Endothelial cell of umbilical vein (primary cell): ENCODE measurements around the gene RALB. TPM values are rescaled to one million over a fixed set of nuclear protein-coding genes. Genes with fewer than 3 reads are reported as not detected.
"Not testable (repeated sequence)": the region's sequence is repeated elsewhere in the genome, so short reads cannot be mapped to it uniquely, and the experiment has no call there.

Experiments used
- BruUV-seq: library from RNA; stranded (reverse); fragments of 400-500 nt; replicated peaks from 2 replicates; lab custom pipeline; 2021; lab: Mats Ljungman, UMichigan
- CTCF ChIA-PET: fragments of 300-600, 350-600 bp; sonication (Branson Sonifier 250); formaldehyde crosslinking; loops from one replicate; lab custom pipeline; 2021; ENCODE audit warnings: antibody characterized with exemption, inconsistent platforms; lab: Charles Lee
- POLR2A ChIA-PET: fragments of 300-600, 350-600 bp; sonication (Branson Sonifier 250); formaldehyde crosslinking; loops from one replicate; lab custom pipeline; 2021; ENCODE audit warnings: antibody characterized with exemption, inconsistent platforms; lab: Charles Lee
- DNase-seq: peaks from one replicate; pipeline ENCODE4 v3.0.0-alpha.2; 2011; ENCODE audit warnings: low read depth, low spot score
- FAIRE-seq: peaks from 2 replicates; lab custom pipeline; 2011; peaks lifted over from hg19 to GRCh38; lab: Jason Lieb, UNC
- H2AFZ ChIP-seq: 2 replicates; pipeline ENCODE4 v1.6.0; 2012; ENCODE audit warnings: low read depth, low read length, control low read depth, inconsistent platforms
- H3K27ac ChIP-seq: 2 replicates; pipeline ENCODE4 v1.5.1; 2011; ENCODE audit warnings: low read depth, mild to moderate bottlenecking, control low read depth, low read length, moderate library complexity; ENCODE audit not compliant: insufficient read depth
- H3K27me3 ChIP-seq, 2 experiments: 2 replicates each; pipeline versions ENCODE4 v1.6.0 to v1.6.1; 2011; ENCODE audit warnings: low read length in 2 of 2, mixed read lengths in 1 of 2; ENCODE audit not compliant: control insufficient read depth in 2 of 2, insufficient read depth in 2 of 2
- H3K36me3 ChIP-seq, 2 experiments: 2 replicates in 1 of 2; 3 replicates in 1 of 2; pipeline ENCODE4 v1.5.1; 2011; ENCODE audit warnings: low read length in 2 of 2, mild to moderate bottlenecking in 1 of 2, moderate library complexity in 1 of 2; ENCODE audit not compliant: control insufficient read depth in 2 of 2, insufficient read depth in 2 of 2; ENCODE audit errors: extremely low read depth in 1 of 2
- H3K4me1 ChIP-seq: 3 replicates; pipeline ENCODE4 v1.5.1; 2011; ENCODE audit warnings: mild to moderate bottlenecking, low read length; ENCODE audit not compliant: control insufficient read depth, insufficient read depth; ENCODE audit errors: extremely low read depth
- H3K4me2 ChIP-seq: 2 replicates; pipeline ENCODE4 v1.6.1; 2011; ENCODE audit warnings: low read length, control low read depth, mixed read lengths; ENCODE audit not compliant: insufficient read depth
- H3K4me3 ChIP-seq, 3 experiments: fragments of 200-600 bp in 1 of 3; sonication (generic), shearing (Covaris generic) in 1 of 3; replicated peaks in 1 of 3; 2 replicates each; pipeline ENCODE4 v1.5.1; 2011 to 2016; ENCODE audit warnings: control low read depth in 3 of 3, low read length in 3 of 3, mild to moderate bottlenecking in 2 of 3, inconsistent platforms in 1 of 3, low read depth in 1 of 3, moderate library complexity in 1 of 3; ENCODE audit not compliant: insufficient read depth in 1 of 3
- H3K79me2 ChIP-seq: 2 replicates; pipeline ENCODE4 v1.6.0; 2012; ENCODE audit warnings: low read length, inconsistent platforms; ENCODE audit not compliant: control insufficient read depth, insufficient read depth
- H3K9ac ChIP-seq: replicated peaks from 2 replicates; pipeline ENCODE3; 2011; ENCODE audit warnings: low read length, control low read depth; ENCODE audit not compliant: insufficient read depth; ENCODE audit errors: extremely low read depth
- H3K9me1 ChIP-seq: replicated peaks from 3 replicates; pipeline ENCODE4 v1.6.0; 2011; ENCODE audit warnings: mild to moderate bottlenecking, low read length; ENCODE audit not compliant: control insufficient read depth, insufficient read depth; ENCODE audit errors: extremely low read depth
- H3K9me3 ChIP-seq: replicated peaks from 2 replicates; pipeline ENCODE4 v1.5.1; 2012; ENCODE audit warnings: low read length, inconsistent platforms; ENCODE audit not compliant: control insufficient read depth, insufficient read depth
- H4K20me1 ChIP-seq: replicated peaks from 2 replicates; pipeline ENCODE3; 2011; ENCODE audit warnings: mild to moderate bottlenecking, low read length; ENCODE audit not compliant: control insufficient read depth, insufficient read depth; ENCODE audit errors: extremely low read depth
- FOS ChIP-seq: IDR thresholded peaks from 2 replicates; pipeline ENCODE4 v1.6.1; 2011; ENCODE audit warnings: mild to moderate bottlenecking, low read length, moderate library complexity, borderline replicate concordance; ENCODE audit not compliant: insufficient read depth
- POLR2AphosphoS5 ChIP-seq: IDR thresholded peaks from 2 replicates; pipeline ENCODE4 v1.6.1; 2012; ENCODE audit warnings: low read depth, mild to moderate bottlenecking, control low read depth, low read length, moderate library complexity; ENCODE audit not compliant: insufficient read depth
- dilution Hi-C: fragments of 300-500 bp; cut with MboI; formaldehyde crosslinking; loops from one replicate; pipeline ENCODE4 v1.15.0; 2019; ENCODE audit warnings: low sequenced_read_pairs; ENCODE audit not compliant: extremely low pct_ligation_motif_present
- intact Hi-C: fragments of 100-400 bp; cut with micrococcal nuclease; formaldehyde crosslinking; loops from one replicate; pipeline ENCODE4 v1.10.0; 2022
- polyA plus RNA-seq, 4 experiments: library from polyadenylated mRNA; depleted of rRNA in 3 of 4; stranded (reverse) in 3 of 4; unstranded in 1 of 4; fragments of >200 nt; gene quantifications; 2 replicates each; pipeline versions ENCODE4 v1.2.1 to v1.2.3, GENCODE V29; 2011 to 2012; ENCODE audit warnings: missing spikeins in 1 of 4
- total RNA-seq: library from RNA; stranded (reverse); gene quantifications from 2 replicates; pipeline ENCODE4 v1.2.3, GENCODE V29; 2021
- TF ChIP-seq, protein P1 (sequence below), 2 donors: IDR thresholded peaks; 1 replicate in 1 of 2; 2 replicates in 1 of 2; pipeline ENCODE4 v1.5.1; 2011; ENCODE audit warnings: low read length in 2 of 2, mild to moderate bottlenecking in 2 of 2, moderate library complexity in 2 of 2, control low read depth in 1 of 2, inconsistent platforms in 1 of 2, low read depth in 1 of 2; ENCODE audit not compliant: insufficient read depth in 1 of 2; ENCODE audit errors: extremely low read depth in 1 of 2

Gene RALB
- total and polyA plus RNA-seq, 2 donors (not counting 3 experiments of a cell fraction or from before 2014, with no cell fraction given) = 105 to 115 TPM

DNA sequence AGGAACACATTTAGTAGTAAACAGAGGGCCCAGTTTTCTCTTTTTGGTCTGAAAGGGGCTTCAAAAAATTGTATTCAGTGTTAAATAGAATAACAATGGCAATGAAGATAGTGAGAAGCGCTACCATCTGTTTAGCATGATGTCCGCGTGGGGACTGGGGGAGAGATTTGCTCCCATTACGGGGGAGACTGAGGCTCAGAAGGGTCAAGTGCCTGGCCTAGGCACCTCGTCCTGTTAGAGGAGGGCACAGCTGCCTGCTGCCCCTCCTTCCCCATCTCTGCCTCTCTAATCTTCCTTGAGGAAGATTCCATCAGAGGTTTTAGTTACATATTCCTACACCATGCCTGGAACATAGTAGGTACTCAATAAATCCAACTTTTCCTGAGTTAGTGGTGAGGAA is 19.4 kb upstream of the RALB start:
- no peak overlapping the region for H3K4me2 ChIP-seq
- H3K36me3 ChIP-seq = no peaks in the 10 kb centered on the region
- dilution Hi-C loops (no loop called here), intact Hi-C loops (no loop called here)
- FAIRE-seq (no peak), DNase-seq (no peak)
- H3K27me3 ChIP-seq = no peaks in the 10 kb centered on the region
- H3K27ac ChIP-seq = no peak overlapping the region
- no TSS peak for BruUV-seq
- no peak overlapping the region for H2AFZ ChIP-seq
- ChIA-PET POLR2A (no interaction called here), CTCF (interaction anchor here (0.9 to 1.9 kb wide), 2 partner anchors 8 to 10 kb away, joined by 3 to 5 read pairs; partner anchors contain the start of gene TMEM185B)
- no peaks in the 10 kb centered on the region for H3K79me2 ChIP-seq
- H3K9me3 ChIP-seq = no peaks in the 10 kb centered on the region
- no peaks in the 10 kb centered on the region for H3K9me1 ChIP-seq
- no peak overlapping the region for H3K9ac ChIP-seq
- no peaks in the 10 kb centered on the region for H4K20me1 ChIP-seq
- no peak overlapping the region for H3K4me3 ChIP-seq
- peaks cover 5% of the 10 kb centered on the region for H3K4me1 ChIP-seq
- TF ChIP-seq POLR2AphosphoS5 = no peak
- TF ChIP-seq, protein P1, sequence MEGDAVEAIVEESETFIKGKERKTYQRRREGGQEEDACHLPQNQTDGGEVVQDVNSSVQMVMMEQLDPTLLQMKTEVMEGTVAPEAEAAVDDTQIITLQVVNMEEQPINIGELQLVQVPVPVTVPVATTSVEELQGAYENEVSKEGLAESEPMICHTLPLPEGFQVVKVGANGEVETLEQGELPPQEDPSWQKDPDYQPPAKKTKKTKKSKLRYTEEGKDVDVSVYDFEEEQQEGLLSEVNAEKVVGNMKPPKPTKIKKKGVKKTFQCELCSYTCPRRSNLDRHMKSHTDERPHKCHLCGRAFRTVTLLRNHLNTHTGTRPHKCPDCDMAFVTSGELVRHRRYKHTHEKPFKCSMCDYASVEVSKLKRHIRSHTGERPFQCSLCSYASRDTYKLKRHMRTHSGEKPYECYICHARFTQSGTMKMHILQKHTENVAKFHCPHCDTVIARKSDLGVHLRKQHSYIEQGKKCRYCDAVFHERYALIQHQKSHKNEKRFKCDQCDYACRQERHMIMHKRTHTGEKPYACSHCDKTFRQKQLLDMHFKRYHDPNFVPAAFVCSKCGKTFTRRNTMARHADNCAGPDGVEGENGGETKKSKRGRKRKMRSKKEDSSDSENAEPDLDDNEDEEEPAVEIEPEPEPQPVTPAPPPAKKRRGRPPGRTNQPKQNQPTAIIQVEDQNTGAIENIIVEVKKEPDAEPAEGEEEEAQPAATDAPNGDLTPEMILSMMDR (IDR thresholded peaks at IDR 0.05; ENCODE audit: extremely low read depth in 1 of 2, insufficient read depth in 1 of 2, low read depth in 1 of 2, low read length in 2 of 2) = no peak
- TF ChIP-seq FOS = no peak

DNA sequence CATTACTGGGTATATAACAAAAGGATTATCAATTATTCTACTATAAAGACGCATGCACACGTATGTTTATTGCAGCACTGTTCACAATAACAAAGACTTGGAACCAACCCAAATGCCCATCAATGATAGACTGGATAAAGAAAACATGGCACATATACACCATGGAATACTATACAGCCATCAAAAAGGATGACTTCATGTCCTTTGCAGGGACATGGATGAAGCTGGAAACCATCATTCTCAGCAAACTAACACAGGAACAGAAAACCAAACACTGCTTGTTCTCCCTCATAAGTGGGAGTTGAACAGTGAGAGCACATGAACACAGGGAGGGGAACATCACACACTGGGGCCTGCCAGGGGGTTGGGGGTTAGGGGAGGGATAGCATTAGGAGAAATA is 17.5 kb upstream of the RALB start:
- H4K20me1 ChIP-seq, H3K4me3 ChIP-seq, H3K9ac ChIP-seq, H3K9me1 ChIP-seq, BruUV-seq, FAIRE-seq, H2AFZ ChIP-seq, H3K4me2 ChIP-seq, H3K9me3 ChIP-seq, intact Hi-C loops, H3K36me3 ChIP-seq, H3K27ac ChIP-seq, H3K79me2 ChIP-seq, dilution Hi-C loops, DNase-seq, H3K27me3 ChIP-seq: not testable (repeated sequence)
- H3K4me1 ChIP-seq = peaks cover 20% of the 10 kb centered on the region
- POLR2A ChIA-PET = interaction anchor here (1.6 kb wide), 1 partner anchor 12 kb away, joined by 5 read pairs; the partner anchor contains the start of gene TMEM185B
- CTCF ChIA-PET = interaction anchor here (0.9 to 1.7 kb wide), 3 partner anchors 12 to 78 kb away, joined by 3 to 4 read pairs (median 3); partner anchors contain the start of genes RALB and TMEM185B
